Myocyte (in vitro differentiated cells): Measurements from ENCODE around the gene MAS1. TPM values are rescaled to one million over a fixed set of nuclear protein-coding genes. Genes with fewer than 3 reads are reported as not detected.
A peak's percentile ranks its signal among the peaks of the same experiment; 100 is the strongest.
"Not testable (repeated sequence)": the region's sequence is repeated elsewhere in the genome, so short reads cannot be mapped to it uniquely, and the experiment has no call there.

ENCODE experiments used
- DNase-seq: peaks from one replicate; pipeline ENCODE4 v3.0.0-alpha.2; 2012; ENCODE audit warnings: low read depth
- total RNA-seq: library from RNA; depleted of rRNA; stranded (reverse); fragments of >200 nt; gene quantifications from 2 replicates; pipeline ENCODE4 v1.2.3, GENCODE V29; 2014

The MAS1 gene
- total RNA-seq, 1 donor from 2014 or later = under 0.01 TPM

GRCh38 chr6:159916237-159916636, 25.4 kb downstream of the MAS1 start:
- no peak for DNase-seq

GRCh38 chr6:159916752-159917151, 26.0 kb downstream of the MAS1 start:
- peak; percentile 63 for DNase-seq

- peak; percentile 63 for DNase-seq
Observed at GRCh38 chr6:159919011-159919511, 28.3 kb downstream of the MAS1 start.

GRCh38 chr6:159919800-159920199, 29.0 kb downstream of the MAS1 start:
- DNase-seq = no peak

GRCh38 chr6:159924150-159924549, 33.4 kb downstream of the MAS1 start:
- not testable (repeated sequence) for DNase-seq

- DNase-seq = no peak
Observed at GRCh38 chr6:159926542-159927203, 35.9 kb downstream of the MAS1 start.

- peak; percentile 52 for DNase-seq
Observed at GRCh38 chr6:159929819-159930218, 39.0 kb downstream of the MAS1 start.

- no peak for DNase-seq
Observed at GRCh38 chr6:159931112-159931511, 40.3 kb downstream of the MAS1 start.

GRCh38 chr6:159931846-159932245, 41.1 kb downstream of the MAS1 start:
- no peak for DNase-seq

- peak; percentile 67 for DNase-seq
Observed at GRCh38 chr6:159933077-159933476, 42.3 kb downstream of the MAS1 start.

- no peak for DNase-seq
Observed at GRCh38 chr6:159934181-159934580, 43.4 kb downstream of the MAS1 start.

- DNase-seq = no peak
Observed at GRCh38 chr6:159935065-159935464, 44.3 kb downstream of the MAS1 start.

- no peak for DNase-seq
Observed at GRCh38 chr6:159935633-159936032, 44.8 kb downstream of the MAS1 start.

GRCh38 chr6:159939591-159940016, 48.8 kb downstream of the MAS1 start:
- no peak for DNase-seq

Other genes starting within 250 kb of the MAS1 start
- 177 and 208 TPM in 2 replicates for gene SOD2, start 197.7 kb upstream of the MAS1 start, total RNA-seq
- 64.8 and 68.4 TPM in 2 replicates for gene WTAP, start 163.5 kb upstream of the MAS1 start, total RNA-seq
- gene ACAT2, start 128.9 kb upstream of the MAS1 start, total RNA-seq = 13.9 and 27.0 TPM in 2 replicates
- gene TCP1, start 101.4 kb upstream of the MAS1 start, total RNA-seq = 224 and 282 TPM in 2 replicates
- 78.3 and 106 TPM in 2 replicates for gene MRPL18, start 100.5 kb upstream of the MAS1 start, total RNA-seq
- not detected in 2 replicates for gene PNLDC1, start 90.7 kb upstream of the MAS1 start, total RNA-seq
- gene IGF2R, start 78.1 kb downstream of the MAS1 start, total RNA-seq = 81.3 and 85.3 TPM in 2 replicates
- gene SLC22A1, start 230.8 kb downstream of the MAS1 start, total RNA-seq = 0.19 and 0.31 TPM in 2 replicates